ENCODE data around the gene HOOK1. TPM values are rescaled to one million over a fixed set of nuclear protein-coding genes. Genes with fewer than 3 reads are reported as not detected.
"Not testable (repeated sequence)": the region's sequence is repeated elsewhere in the genome, so short reads cannot be mapped to it uniquely, and the experiment has no call there.

HOOK1 gene
- total RNA-seq, 4 donors from 2014 or later: 7.8 to 42.9 (median 26.6) TPM

DNA sequence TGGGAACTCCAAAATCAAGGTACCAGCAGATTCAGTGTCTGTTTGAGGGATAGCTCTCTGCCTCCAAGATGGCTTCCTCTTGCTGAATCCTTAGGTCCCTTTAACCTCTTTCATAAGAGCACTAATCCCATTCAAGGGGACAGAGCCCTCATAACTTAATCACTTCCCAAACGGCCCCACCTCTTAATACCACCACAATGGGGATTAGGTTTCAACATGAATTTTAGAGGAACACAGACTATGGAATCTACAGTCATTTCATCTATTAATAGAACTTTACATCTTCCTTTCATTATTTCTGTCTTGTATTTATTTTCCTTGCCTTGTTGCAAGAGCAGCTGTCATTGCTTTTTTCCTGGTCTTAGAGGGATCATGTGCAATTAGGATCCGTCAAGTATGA lies 30.3 kb downstream of the HOOK1 start:
- Histone ChIP-seq H3K36me3 (peaks cover 0 to 21% (median 4%) of the 10 kb centered on the region in 4 donors), H3K27me3 (no peaks in the 10 kb centered on the region), H3K27ac (no peak overlapping the region), H3K4me1 (no peaks in the 10 kb centered on the region), H3K4me3 (no peak overlapping the region), H3K9me3 (no peaks in the 10 kb centered on the region)
- in situ Hi-C loops (cut with MboI; ENCODE audit: low pct_ligation_motif_present in 1 of 4, low pct_unique_long_range_greater_than_20kb in 1 of 4, low sequenced_read_pairs in 3 of 4) (no loop called here), intact Hi-C loops (cut with DNase I; ENCODE audit: low total_unique reads) (no loop called here)
- no peak for DNase-seq
- 72 to 86% methylated on average over 2 of the region's 2 CpGs for WGBS, 2 donors (ENCODE audit: low coverage in 1 of 2)
- TF ChIP-seq POLR2A (IDR thresholded peaks at IDR 0.05): no peak
- no peak for TF ChIP-seq POLR2AphosphoS5 (IDR thresholded peaks at IDR 0.05)
- TF ChIP-seq EP300 (IDR thresholded peaks at IDR 0.05; ENCODE audit: low read depth): no peak
- TF ChIP-seq, protein P1, sequence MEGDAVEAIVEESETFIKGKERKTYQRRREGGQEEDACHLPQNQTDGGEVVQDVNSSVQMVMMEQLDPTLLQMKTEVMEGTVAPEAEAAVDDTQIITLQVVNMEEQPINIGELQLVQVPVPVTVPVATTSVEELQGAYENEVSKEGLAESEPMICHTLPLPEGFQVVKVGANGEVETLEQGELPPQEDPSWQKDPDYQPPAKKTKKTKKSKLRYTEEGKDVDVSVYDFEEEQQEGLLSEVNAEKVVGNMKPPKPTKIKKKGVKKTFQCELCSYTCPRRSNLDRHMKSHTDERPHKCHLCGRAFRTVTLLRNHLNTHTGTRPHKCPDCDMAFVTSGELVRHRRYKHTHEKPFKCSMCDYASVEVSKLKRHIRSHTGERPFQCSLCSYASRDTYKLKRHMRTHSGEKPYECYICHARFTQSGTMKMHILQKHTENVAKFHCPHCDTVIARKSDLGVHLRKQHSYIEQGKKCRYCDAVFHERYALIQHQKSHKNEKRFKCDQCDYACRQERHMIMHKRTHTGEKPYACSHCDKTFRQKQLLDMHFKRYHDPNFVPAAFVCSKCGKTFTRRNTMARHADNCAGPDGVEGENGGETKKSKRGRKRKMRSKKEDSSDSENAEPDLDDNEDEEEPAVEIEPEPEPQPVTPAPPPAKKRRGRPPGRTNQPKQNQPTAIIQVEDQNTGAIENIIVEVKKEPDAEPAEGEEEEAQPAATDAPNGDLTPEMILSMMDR (IDR thresholded peaks at IDR 0.05): no peak

DNA sequence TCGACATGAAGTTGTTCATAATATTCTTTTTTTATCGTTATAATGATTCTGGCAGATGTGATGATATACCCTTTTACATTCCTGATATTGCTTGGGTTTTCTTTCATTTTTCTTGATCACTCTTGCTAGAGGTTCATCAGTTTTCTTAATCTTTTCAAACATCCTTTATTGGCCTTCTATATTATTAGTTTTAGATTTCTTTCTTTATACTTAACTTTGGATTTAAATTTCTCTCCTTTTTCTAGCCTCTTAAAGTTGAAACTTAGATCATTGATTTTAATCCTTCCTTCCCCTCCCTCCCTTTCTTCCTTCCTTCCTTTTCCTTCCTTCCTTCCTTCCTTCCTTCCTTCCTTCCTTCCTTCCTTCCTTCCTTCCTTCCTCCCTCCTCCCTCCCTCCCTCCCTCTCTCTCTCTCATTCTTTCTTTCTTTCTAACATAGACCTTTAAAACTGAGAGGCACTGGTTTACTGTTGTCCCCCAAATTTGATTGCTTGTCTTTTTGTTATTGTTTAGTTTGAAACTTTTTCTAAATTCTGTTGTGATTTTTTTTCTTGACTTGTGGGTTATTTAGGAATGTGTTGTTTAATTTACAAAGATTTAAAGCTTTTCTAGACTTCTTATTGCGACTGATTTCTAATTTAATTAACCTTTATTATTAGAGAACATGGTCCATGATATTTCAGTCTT lies 31.6 kb downstream of the HOOK1 start:
- Histone ChIP-seq H3K9me3 (no peaks in the 10 kb centered on the region), H3K27ac (no peak overlapping the region), H3K36me3 (peaks cover 0 to 21% (median 4%) of the 10 kb centered on the region in 4 donors), H3K27me3 (no peaks in the 10 kb centered on the region), H3K4me3 (no peak overlapping the region), H3K4me1 (no peaks in the 10 kb centered on the region)
- 87 to 95% methylated on average over 3 of the region's 3 CpGs for WGBS, 2 donors (ENCODE audit: low coverage in 1 of 2)
- no peak for DNase-seq
- no peak for TF ChIP-seq POLR2AphosphoS5 (IDR thresholded peaks at IDR 0.05)
- no peak for TF ChIP-seq POLR2A (IDR thresholded peaks at IDR 0.05)
- TF ChIP-seq EP300 (IDR thresholded peaks at IDR 0.05; ENCODE audit: low read depth): no peak
- TF ChIP-seq, protein P1 (IDR thresholded peaks at IDR 0.05): no peak
- intact Hi-C loops (cut with DNase I; ENCODE audit: low total_unique reads): no loop called here
- in situ Hi-C loops (cut with MboI; ENCODE audit: low pct_ligation_motif_present in 1 of 4, low pct_unique_long_range_greater_than_20kb in 1 of 4, low sequenced_read_pairs in 3 of 4): no loop called here

DNA sequence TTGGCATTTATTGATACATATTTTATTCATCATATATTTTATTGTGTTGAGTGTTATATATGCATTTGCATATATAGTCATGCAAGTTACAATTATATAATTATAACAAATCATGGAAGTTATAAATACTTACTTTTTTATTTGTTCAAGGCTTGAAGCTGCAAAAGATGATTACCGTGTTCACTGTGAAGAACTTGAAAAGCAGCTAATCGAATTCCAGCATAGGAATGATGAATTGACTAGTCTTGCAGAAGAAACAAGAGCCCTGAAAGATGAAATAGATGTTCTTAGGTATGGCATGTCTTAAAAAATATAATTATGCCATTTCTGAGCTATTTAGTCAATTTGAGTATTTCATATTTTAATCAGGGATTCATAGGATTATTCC lies 32.1 kb downstream of the HOOK1 start:
- Histone ChIP-seq H3K27me3 (no peaks in the 10 kb centered on the region), H3K9me3 (no peaks in the 10 kb centered on the region), H3K4me1 (no peaks in the 10 kb centered on the region), H3K4me3 (no peak overlapping the region), H3K36me3 (peaks cover 0 to 21% (median 4%) of the 10 kb centered on the region in 4 donors), H3K27ac (no peak overlapping the region)
- in situ Hi-C loops (cut with MboI; ENCODE audit: low pct_ligation_motif_present in 1 of 4, low pct_unique_long_range_greater_than_20kb in 1 of 4, low sequenced_read_pairs in 3 of 4): no loop called here
- TF ChIP-seq POLR2A (IDR thresholded peaks at IDR 0.05): no peak
- TF ChIP-seq EP300 (IDR thresholded peaks at IDR 0.05; ENCODE audit: low read depth): no peak
- TF ChIP-seq, protein P1 (IDR thresholded peaks at IDR 0.05): no peak
- no peak for TF ChIP-seq POLR2AphosphoS5 (IDR thresholded peaks at IDR 0.05)
- no peak for DNase-seq
- intact Hi-C loops (cut with DNase I; ENCODE audit: low total_unique reads): no loop called here
- WGBS, 2 donors (ENCODE audit: low coverage in 1 of 2): 88 to 89% methylated on average over 2 of the region's 2 CpGs

DNA sequence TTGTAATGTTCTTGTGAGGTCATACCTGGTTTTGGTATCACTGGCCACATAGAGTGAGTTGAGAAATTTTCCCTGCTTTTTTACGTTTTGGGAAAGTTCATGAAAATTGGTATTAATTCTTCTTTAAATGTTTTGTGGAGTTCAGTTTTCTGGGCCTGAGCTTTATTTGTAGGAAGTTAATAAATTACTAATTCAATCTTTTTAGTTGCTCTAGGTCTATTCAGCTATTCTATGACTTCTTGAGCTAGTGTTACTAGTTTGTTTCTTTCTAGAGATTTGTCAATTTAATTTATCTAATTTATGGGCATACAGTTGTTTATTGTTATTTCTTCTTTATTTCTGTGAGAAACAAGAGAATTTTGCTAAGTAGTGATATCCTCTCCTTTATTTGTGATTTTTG lies 37.4 kb downstream of the HOOK1 start:
- in situ Hi-C loops (cut with MboI; ENCODE audit: low pct_ligation_motif_present in 1 of 4, low pct_unique_long_range_greater_than_20kb in 1 of 4, low sequenced_read_pairs in 3 of 4): no loop called here
- TF ChIP-seq EP300 (IDR thresholded peaks at IDR 0.05; ENCODE audit: low read depth) (no peak), POLR2AphosphoS5 (IDR thresholded peaks at IDR 0.05) (no peak), POLR2A (IDR thresholded peaks at IDR 0.05) (no peak)
- TF ChIP-seq, protein P1 (IDR thresholded peaks at IDR 0.05): no peak
- no peak for DNase-seq
- peaks cover 0 to 4% (median 0%) of the 10 kb centered on the region in 4 donors for H3K36me3 ChIP-seq
- H3K27ac ChIP-seq: no peak overlapping the region
- WGBS, 2 donors (ENCODE audit: low coverage in 1 of 2): 86 to 87% methylated on average over 1 of the region's 1 CpG
- H3K4me3 ChIP-seq: no peak overlapping the region
- intact Hi-C loops (cut with DNase I; ENCODE audit: low total_unique reads): no loop called here
- peaks cover 0 to 4% of the 10 kb centered on the region in 2 donors for H3K9me3 ChIP-seq
- H3K27me3 ChIP-seq: no peaks in the 10 kb centered on the region
- H3K4me1 ChIP-seq: peaks cover 0 to 11% (median 5%) of the 10 kb centered on the region in 4 donors

DNA sequence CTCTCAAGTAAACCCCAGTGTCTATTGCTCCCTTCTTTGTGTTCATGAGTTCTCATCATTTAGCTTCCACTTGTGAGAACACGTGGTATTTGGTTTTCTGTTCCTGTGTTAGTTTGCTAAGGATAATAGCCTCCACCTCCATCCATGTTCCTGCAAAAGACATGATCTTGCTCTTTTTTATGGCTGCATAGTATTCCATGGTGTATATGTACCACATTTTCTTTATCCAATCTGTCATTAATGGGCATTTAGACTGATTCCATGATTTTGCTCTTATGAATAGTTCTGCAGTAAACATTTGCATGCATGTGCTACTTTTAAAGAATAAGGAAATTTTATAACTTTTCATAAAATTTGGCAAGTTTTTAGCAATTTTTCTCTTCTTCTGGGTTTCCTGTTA lies 40.5 kb downstream of the HOOK1 start:
- 92 to 100% methylated on average over 1 of the region's 1 CpG for WGBS, 2 donors (ENCODE audit: low coverage in 1 of 2)
- H3K27me3 ChIP-seq; H3K36me3 ChIP-seq; in situ Hi-C loops (cut with MboI; ENCODE audit: low pct_ligation_motif_present in 1 of 4, low pct_unique_long_range_greater_than_20kb in 1 of 4, low sequenced_read_pairs in 3 of 4); H3K4me3 ChIP-seq; H3K27ac ChIP-seq; DNase-seq; intact Hi-C loops (cut with DNase I; ENCODE audit: low total_unique reads); H3K9me3 ChIP-seq: not testable (repeated sequence)
- peaks cover 0 to 39% (median 17%) of the 10 kb centered on the region in 4 donors for H3K4me1 ChIP-seq

Measured in transverse colon (tissue), 4 donors.